HAP-1 (cell line): Measurements from ENCODE around the gene PRKAG2.

Experiments
- DNase-seq, 2 experiments: peaks; one replicate each; pipeline ENCODE4 v3.0.0-alpha.2; 2016 to 2020; ENCODE audit warnings: low spot score in 2 of 2
- H3K27me3 ChIP-seq: fragments of 250-450 bp; sonication (Bioruptor Pico); 2 replicates; pipeline ENCODE4 v1.5.1; 2020; ENCODE audit warnings: low read depth, mild to moderate bottlenecking, moderate library complexity
- H3K36me3 ChIP-seq: fragments of 250-450 bp; sonication (Bioruptor Pico); replicated peaks from 2 replicates; pipeline ENCODE4 v1.5.1; 2020; ENCODE audit warnings: mild to moderate bottlenecking
- H3K4me1 ChIP-seq: fragments of 250-450 bp; sonication (Bioruptor Pico); 2 replicates; pipeline ENCODE4 v1.5.1; 2020; ENCODE audit warnings: mild to moderate bottlenecking
- H3K4me3 ChIP-seq: fragments of 250-450 bp; sonication (Bioruptor Pico); 2 replicates; pipeline ENCODE4 v1.5.1; 2020; ENCODE audit warnings: mild to moderate bottlenecking, moderate library complexity
- H3K9me3 ChIP-seq: fragments of 250-450 bp; sonication (Bioruptor Pico); 2 replicates; pipeline ENCODE4 v1.5.1; 2020; ENCODE audit warnings: mild to moderate bottlenecking, moderate library complexity
- in situ Hi-C: fragments of 300-500 bp; cut with MboI; formaldehyde crosslinking; loops from 3 replicates; pipeline ENCODE4 v1.14.3; 2020; ENCODE audit warnings: low sequenced_read_pairs, inconsistent platforms, mixed read lengths

The PRKAG2 gene

DNA sequence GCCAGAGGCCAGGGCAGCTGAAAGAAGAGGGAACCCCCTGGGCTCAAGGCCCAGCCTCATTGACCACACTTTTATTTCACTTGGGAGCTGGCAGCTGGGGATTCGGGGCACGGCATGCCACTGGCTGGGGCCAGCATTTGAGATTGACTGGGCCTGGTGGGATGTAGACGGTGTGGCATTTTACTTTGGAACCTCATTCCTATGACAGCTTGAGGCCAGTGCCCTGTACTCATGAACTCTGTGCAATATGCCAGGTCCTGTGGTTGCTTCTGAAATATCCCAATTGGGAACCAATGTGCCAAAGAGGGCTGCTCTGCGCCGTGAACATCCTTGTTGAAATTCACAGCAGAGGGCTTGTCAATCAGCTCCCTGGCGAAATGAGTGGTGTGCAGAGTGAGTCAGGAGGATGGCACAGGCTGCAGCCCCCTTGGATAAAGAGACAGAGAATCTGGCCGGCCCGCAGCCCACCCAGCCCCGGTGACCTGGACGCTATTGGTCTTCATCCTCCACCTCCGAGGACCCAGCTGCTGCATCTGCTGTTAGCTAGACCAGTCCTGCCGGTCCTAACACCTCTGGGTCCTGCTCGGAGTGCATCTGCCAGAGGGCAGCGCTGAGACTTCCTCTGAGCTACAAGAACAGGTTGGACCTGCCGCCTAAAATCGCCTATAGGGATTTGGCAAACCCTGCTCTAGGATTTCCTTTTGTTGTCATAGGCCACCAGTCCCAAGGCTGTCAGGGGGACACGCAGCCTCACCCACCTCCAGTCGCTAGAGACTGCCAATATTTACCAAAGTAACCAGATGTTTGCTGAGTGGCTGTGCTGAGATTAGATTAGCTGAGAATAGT is 58.0 kb downstream of the PRKAG2 start:
- in situ Hi-C loops, result no loop called here
- Histone ChIP-seq H3K9me3 (no peaks in the 10 kb centered on the region), H3K36me3 (no peaks in the 10 kb centered on the region), H3K27me3 (no peaks in the 10 kb centered on the region), H3K4me1 (no peaks in the 10 kb centered on the region), H3K4me3 (no peak overlapping the region)
- DNase-seq, result no peak

GRCh38 chr7:151817981-151818673 is 58.8 kb downstream of the PRKAG2 start:
- Histone ChIP-seq H3K4me3 (no peak overlapping the region), H3K4me1 (no peaks in the 10 kb centered on the region), H3K27me3 (no peaks in the 10 kb centered on the region), H3K9me3 (no peaks in the 10 kb centered on the region), H3K36me3 (no peaks in the 10 kb centered on the region)
- no peak for DNase-seq
- in situ Hi-C loops, result no loop called here

DNA sequence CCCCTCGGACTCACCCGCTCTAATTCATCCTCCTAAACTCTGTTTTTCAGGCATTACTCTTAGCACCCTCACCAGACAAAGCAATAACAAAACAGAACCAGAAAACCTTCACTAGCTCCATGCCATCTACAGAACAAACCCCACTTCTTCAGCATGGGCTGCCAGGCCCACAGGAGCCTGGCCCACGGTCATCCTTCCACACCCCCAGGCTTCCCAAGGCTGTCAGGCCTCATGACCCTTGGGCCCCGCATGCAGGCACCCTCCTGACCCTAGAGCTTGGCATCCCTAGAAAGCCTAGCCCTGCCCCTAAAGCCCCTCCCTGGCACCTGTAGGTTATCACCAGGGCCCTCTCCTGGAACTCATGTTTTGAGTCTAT is 59.6 kb downstream of the PRKAG2 start:
- in situ Hi-C loops, result no loop called here
- H3K36me3 ChIP-seq, result no peaks in the 10 kb centered on the region
- H3K4me3 ChIP-seq, result no peak overlapping the region
- no peaks in the 10 kb centered on the region for H3K4me1 ChIP-seq
- DNase-seq, result no peak
- H3K27me3 ChIP-seq, result no peaks in the 10 kb centered on the region
- H3K9me3 ChIP-seq, result no peaks in the 10 kb centered on the region

GRCh38 chr7:151816562-151817314 is 60.2 kb downstream of the PRKAG2 start:
- H3K9me3 ChIP-seq, result no peaks in the 10 kb centered on the region
- no peaks in the 10 kb centered on the region for H3K4me1 ChIP-seq
- H3K4me3 ChIP-seq, result no peak overlapping the region
- no peaks in the 10 kb centered on the region for H3K36me3 ChIP-seq
- in situ Hi-C loops, result no loop called here
- H3K27me3 ChIP-seq, result no peaks in the 10 kb centered on the region
- no peak for DNase-seq

GRCh38 chr7:151815419-151815818 is 61.5 kb downstream of the PRKAG2 start:
- in situ Hi-C loops, result no loop called here
- no peak for DNase-seq
- no peaks in the 10 kb centered on the region for H3K36me3 ChIP-seq
- H3K4me3 ChIP-seq, result no peak overlapping the region
- no peaks in the 10 kb centered on the region for H3K27me3 ChIP-seq
- H3K9me3 ChIP-seq, result no peaks in the 10 kb centered on the region
- H3K4me1 ChIP-seq, result no peaks in the 10 kb centered on the region

DNA sequence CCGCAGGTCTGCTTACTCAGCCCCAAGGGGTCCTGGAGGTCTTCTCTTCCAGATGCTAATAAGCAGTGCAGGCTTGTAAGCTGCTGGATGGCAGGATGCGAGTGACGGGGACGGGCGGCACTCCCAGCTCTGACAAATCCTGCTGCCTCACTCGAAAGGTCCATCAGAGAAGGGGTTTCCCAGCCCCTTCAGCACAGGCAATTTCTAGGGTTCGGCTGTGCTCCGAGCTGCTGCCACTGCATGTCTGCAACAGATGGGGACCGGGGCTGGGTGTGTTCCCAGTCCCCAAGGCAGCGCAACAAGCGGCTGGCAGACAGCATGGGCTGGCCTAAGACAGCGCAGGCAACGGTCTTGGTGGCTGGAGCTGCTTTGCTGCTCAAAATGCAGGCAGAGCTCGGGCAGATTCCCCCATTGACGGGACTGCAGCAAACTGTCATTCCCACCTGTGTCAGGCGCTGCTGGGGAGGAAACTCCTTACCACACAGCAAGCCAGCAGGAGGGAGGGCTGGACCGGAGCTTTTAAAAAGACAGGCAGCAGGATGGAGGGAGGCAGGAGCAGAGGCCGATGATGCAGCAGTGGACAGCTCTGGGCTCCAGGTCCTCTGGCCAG is 62.4 kb downstream of the PRKAG2 start:
- no peaks in the 10 kb centered on the region for H3K27me3 ChIP-seq
- no peak overlapping the region for H3K4me3 ChIP-seq
- H3K4me1 ChIP-seq, result no peaks in the 10 kb centered on the region
- no peaks in the 10 kb centered on the region for H3K9me3 ChIP-seq
- in situ Hi-C loops, result no loop called here
- H3K36me3 ChIP-seq, result no peaks in the 10 kb centered on the region
- DNase-seq, result no peak

DNA sequence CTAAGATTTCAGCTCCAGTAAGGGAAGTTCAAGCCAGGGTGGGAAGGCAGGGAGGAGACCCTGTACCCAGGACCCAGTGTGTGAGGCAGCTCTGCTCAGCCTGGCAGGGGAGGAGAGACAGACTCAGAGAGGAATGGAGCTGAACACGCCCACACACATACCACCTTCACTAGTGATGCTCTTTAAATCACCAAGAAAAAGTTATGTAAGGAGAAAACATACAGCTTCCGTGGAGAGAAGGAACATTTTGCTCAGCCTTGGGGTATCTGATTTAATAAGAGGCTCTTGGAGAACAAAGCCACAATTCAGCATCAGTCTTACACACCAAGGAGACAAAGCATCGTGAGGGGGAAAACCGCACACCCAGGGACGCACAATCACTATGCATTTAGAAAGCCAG is 62.9 kb downstream of the PRKAG2 start:
- in situ Hi-C loops, result no loop called here
- Histone ChIP-seq H3K27me3 (no peaks in the 10 kb centered on the region), H3K4me3 (no peak overlapping the region), H3K9me3 (no peaks in the 10 kb centered on the region), H3K4me1 (no peaks in the 10 kb centered on the region), H3K36me3 (no peaks in the 10 kb centered on the region)
- DNase-seq, result no peak

GRCh38 chr7:151813445-151813844 is 63.5 kb downstream of the PRKAG2 start:
- DNase-seq, result no peak
- Histone ChIP-seq H3K36me3 (no peaks in the 10 kb centered on the region), H3K27me3 (no peaks in the 10 kb centered on the region), H3K4me3 (no peak overlapping the region), H3K4me1 (no peaks in the 10 kb centered on the region), H3K9me3 (no peaks in the 10 kb centered on the region)
- in situ Hi-C loops, result no loop called here

DNA sequence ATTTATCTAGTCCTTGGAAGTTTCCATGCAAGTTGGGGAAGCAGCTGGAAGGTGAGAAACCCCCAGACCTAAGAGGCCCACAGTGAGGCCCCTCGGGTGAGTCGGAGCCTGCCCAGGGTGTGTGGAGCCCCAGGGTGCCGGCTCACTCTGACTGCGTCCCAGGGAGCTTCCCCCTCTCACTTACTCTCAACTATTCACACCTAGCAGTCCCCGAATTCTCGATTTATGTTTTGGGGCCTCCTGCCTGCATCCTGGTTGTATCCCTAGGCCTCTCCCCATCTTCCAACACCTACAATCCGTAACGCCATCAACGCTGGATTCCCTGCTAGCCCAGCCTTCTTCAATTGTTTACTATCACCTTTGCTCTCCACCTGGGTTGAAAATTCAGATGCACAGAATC is 63.9 kb downstream of the PRKAG2 start:
- no peaks in the 10 kb centered on the region for H3K9me3 ChIP-seq
- in situ Hi-C loops, result no loop called here
- H3K36me3 ChIP-seq, result no peaks in the 10 kb centered on the region
- H3K4me3 ChIP-seq, result no peak overlapping the region
- H3K27me3 ChIP-seq, result no peaks in the 10 kb centered on the region
- DNase-seq, result no peak
- no peaks in the 10 kb centered on the region for H3K4me1 ChIP-seq

DNA sequence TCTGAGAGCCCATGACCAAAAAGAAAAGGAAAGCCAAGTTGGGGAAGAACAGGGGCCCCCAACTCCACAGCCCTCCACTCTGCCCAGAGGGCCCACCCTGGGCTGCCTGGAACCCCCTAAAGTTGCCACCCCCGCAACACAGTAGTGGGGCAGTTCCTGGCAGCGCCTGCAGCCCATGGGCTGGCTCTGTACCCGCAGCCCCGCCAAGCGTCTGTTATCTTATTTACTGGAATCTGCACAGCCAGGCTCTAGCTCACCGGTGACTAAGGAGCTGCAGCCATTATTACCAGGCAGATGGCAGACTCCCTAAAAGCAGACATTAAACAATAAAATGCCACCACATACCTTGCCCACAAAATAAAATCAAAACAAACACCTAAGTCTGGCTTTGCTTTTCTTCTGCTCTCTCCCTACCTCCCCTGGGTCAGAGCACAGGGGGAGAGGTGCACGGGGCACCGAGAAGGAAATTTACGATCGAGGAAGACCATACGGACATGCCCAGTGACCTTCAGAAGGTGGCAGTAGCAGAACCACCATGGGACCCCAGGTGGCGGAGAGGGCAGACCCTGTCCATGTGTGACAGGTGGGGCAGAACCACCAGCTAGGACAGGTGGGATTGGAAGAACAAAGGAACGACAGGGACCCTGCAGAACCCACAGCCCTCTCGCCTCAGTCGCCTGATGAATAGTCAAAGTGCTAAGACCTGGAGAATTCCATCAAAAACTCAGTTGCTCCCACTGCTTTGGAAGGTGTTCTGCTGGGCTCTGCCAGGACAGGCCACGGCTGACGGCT is 66.3 kb downstream of the PRKAG2 start:
- no peaks in the 10 kb centered on the region for H3K4me1 ChIP-seq
- no peak overlapping the region for H3K4me3 ChIP-seq
- H3K9me3 ChIP-seq, result no peaks in the 10 kb centered on the region
- H3K36me3 ChIP-seq, result no peaks in the 10 kb centered on the region
- in situ Hi-C loops, result no loop called here
- no peak for DNase-seq
- no peaks in the 10 kb centered on the region for H3K27me3 ChIP-seq

DNA sequence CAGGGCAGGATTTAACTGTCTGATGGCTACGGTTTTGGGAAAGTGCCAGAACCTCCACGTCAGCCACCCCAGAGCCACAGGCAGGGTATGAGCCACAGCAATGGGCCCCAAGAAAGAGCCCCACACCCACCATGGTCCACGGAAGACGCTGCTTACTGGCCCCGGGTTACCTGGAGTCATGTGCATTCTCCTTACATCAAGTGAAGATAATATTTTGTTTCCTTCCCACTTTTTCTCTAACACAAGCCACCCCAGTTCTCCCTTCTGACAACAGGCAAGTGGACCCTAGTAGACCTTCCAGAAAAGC is 67.1 kb downstream of the PRKAG2 start:
- no peak overlapping the region for H3K4me3 ChIP-seq
- no peaks in the 10 kb centered on the region for H3K36me3 ChIP-seq
- DNase-seq, result no peak
- H3K9me3 ChIP-seq, result no peaks in the 10 kb centered on the region
- H3K4me1 ChIP-seq, result no peaks in the 10 kb centered on the region
- in situ Hi-C loops, result no loop called here
- H3K27me3 ChIP-seq, result no peaks in the 10 kb centered on the region

GRCh38 chr7:151809146-151809863 is 67.6 kb downstream of the PRKAG2 start:
- Histone ChIP-seq H3K4me1 (no peaks in the 10 kb centered on the region), H3K27me3 (no peaks in the 10 kb centered on the region), H3K9me3 (no peaks in the 10 kb centered on the region), H3K36me3 (no peaks in the 10 kb centered on the region), H3K4me3 (no peak overlapping the region)
- no peak for DNase-seq
- in situ Hi-C loops, result no loop called here
